IPS-NIHi7 (cell line): ENCODE data around the gene PPIA.
"Not testable (repeated sequence)": the region's sequence is repeated elsewhere in the genome, so short reads cannot be mapped to it uniquely, and the experiment has no call there.

ENCODE experiments used
- DNase-seq: peaks from one replicate; pipeline ENCODE4 v3.0.0; 2012; ENCODE audit warnings: mixed read lengths; ENCODE audit errors: extremely low spot score

PPIA gene

DNA sequence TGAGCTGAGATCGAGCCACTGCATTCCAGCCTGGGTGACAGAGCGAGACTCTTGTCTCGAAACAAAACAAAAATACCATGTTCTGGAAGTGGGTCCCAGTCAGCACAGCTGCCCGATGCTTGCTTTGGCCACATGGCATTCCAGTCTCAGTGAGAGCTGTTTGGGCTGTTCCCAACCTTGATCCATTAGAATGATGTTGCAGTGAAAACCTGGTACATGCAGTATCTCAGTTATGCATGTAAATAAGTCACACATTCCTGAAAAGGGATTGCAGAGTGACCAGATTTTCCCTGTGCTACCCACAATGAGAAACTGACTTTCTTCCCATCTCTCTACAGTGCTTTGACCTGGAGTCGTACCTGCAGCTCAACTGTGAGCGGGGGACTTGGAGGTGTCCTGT, 32.4 kb upstream of the PPIA start:
- no peak for DNase-seq

DNA sequence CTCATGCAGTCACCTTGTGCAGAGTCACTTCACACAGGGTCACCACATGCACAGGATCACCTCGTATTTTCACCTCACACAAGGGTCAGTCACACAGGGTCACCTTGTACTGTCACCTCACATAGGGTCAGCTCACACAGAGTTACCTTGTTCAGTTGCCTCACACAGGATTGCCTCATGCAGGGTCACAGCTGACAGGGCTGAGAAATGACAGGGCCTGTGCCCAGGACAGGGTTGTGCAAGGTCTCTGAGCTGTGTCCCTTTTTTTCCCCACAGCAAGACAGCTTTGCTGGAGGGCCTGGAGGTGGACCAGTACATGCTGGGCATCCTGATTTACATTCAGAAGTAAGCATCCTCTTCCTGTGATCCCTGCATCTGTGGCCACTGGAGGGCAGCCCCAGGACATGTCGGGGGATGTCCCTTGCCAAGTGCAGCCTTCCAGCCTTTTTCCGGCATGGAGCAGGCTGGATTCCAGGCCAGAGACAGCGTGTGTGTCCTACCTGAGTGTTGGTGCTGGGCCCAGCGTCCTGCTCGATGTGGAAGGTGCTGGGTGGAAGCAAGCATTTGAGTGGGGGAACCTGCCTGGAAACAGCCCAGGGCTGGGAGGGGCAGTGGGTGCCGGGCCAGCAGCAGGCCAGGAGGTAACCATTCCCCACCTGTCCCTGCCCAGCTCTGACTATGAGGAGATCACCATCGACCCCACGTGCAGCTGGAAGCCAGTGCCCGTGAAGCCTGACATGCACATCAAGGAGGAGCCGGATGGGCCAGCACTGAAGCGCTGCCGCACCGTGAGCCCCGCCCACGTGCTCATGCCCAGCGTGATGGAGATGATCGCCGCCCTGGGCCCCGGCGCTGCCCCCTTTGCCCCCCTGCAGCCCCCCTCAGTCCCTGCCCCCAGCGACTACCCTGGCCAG, 31.6 kb upstream of the PPIA start:
- DNase-seq: no peak

DNA sequence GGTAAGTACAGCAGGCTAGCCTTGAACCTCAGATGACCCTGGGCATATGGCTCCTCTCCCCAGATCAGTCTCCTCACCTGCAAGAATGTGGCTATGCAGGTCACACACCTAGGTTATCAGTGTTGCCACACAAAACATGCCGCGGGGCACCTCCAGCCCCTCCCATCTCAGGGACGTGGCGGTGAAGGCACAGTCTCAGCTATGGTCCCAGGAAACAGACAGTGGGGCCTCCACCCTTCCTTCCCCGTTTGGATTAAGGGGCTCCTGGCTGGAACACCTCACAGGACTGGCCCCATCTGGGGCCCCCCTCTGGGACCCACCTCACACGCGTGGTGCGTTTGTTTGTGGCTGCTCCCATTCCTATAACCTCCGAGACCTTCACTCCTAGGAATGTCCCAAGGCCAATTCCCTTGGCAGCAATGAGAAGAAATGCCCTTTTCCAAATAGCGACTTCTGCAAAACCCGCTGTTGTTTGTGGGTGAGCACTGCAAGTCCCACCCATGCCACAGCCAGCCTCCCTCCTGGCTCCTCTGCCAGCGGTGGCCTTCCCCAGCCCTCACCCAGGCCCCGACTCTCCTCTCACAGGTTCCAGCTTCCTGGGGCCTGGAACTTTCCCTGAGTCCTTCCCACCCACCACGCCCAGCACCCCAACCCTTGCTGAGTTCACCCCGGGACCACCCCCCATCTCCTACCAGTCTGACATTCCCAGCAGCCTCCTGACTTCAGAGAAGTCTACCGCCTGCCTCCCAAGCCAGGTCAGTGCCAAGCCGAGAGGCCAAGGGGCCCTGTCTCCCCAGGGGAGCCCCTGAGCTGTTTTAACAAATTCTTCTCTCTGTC, 30.7 kb upstream of the PPIA start:
- no peak for DNase-seq

DNA sequence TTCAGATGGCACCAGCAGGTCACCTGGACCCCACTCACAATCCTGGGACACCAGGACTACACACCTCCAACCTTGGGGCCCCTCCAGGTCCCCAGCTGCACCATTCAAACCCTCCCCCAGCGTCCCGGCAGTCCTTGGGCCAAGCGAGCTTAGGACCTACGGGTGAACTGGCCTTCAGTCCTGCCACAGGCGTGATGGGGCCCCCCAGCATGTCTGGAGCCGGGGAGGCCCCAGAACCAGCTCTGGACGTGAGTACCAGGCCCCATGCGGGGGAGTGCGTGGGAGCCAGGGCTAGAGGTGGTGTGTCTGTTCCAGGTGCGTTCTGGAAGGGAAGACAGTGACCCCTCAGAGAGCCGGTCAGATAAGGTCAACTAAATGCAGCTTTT, 30.1 kb upstream of the PPIA start:
- DNase-seq: no peak

DNA sequence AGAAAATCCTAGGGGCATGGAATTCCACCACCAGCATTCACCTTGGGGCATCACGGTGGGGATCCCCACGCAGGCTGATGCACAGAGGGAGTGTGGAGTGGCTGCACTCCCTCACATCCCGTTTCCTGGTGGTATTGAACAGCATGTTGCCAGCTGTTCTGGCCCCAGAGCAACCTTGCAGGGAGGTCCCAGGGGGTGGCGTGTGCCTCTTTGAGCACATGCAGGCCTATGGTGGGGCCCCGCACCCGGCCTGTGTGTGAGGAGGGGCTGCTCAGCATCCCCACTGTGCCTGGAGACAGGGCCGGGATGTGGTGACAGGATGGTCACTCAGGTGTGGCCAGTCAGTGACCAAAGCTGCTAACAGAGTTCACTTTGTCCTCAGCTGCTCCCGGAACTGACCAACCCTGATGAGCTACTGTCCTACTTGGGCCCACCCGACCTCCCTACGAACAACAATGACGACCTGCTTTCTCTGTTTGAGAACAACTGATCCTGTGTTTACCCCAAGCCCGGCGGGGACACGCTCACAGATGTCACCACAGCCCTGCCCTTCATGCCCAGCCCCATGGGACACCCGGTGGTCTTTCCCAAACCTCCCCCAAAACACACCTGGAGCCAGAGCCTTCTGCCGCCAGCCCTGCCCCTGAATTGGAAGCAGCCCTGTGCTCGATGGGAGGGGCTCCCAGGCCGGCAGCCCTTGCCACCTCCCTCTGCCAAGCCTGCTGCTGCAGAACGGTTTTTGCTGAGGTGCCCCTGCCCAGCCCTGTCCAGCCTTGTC, 29.2 kb upstream of the PPIA start:
- DNase-seq: no peak

DNA sequence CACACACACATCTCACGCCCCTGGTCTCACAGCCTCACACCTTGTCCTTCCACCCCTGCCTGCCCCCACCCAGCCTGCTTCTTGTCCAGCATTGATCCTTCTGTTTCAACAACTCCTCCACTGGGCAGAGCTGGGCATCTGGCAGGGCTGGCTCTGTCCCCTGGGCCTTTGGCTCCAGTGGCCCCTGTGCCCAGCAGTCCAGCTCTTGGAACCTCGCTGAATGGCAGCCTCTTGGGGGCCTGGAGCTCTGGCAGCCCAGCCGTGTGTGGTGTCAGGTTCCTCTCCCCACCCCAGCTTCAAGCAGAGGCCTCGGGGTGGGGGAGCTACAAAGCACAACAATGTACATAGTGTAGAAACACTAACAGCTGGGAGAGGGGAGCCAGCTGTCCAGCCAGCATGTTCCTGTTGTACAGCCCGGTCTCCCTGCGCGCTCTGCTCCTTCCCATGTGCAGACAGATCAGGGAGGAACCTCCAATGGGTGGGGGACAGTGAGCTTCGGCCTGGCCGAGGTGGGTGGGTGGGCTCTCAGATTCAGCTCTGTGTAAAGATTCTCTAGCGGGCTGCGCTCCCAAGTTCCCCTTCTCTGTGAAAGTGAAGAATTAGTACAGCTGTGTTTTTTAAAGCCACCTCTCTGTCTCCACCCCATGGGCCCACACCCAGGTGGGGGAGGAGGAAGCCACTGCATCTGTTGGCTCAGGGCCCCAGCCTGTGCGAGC, 28.4 kb upstream of the PPIA start:
- DNase-seq: no peak

DNA sequence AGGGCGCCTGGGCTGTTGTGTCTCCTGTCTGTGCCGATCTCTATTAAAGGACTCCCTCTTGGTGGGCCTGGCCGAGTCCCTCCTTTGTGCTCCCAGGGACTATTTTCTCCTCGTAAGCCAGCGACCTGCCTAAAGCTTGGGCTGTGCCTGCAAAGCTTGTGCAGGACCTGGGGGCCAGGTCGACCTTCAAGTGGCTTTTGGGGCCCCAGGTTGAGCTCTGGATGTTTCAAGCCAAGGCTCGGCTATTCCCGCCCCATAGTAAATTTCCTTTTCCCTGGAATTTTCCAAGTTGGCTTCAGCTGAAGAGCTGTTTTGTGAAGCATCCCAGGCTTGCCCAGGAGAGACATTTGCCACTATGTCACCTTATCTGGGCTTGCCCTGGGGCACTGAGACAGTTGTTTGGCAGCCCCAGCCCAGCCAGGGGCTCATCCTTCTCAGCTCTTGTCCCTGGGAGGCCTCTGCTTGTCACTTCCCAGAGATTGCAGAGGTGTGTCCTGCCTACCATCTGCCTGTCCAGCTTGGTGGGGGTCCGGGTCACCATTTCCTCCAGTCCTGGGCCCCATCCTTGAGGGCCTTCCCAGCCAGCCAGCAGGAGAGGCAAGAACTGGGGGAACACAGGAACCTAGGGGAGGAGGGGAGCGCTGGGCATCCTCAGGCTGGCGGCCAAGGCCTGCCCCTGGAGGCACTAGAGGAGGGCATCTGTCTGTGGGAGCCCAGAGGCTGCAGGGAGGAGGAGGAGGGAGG, 27.7 kb upstream of the PPIA start:
- no peak for DNase-seq

DNA sequence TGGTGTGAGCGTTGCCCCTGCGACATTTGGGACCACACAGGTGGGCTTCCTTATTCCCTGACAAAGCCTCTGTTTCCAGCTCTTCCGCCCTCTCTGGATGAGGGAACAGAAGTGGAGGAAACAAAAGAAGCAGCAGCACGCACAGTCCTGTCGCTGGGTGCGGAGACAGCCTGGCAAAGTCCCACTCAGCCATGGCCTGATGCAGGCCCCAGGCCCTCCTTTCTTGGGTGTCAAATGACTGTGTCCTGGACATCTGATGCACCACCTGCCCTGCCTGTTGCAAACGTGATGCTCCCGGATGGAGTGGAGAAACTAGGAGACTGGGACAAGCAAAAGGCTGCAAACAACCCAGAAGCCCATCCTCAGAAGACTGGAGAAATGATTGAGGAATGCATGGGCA, 27.1 kb upstream of the PPIA start:
- no peak for DNase-seq

DNA sequence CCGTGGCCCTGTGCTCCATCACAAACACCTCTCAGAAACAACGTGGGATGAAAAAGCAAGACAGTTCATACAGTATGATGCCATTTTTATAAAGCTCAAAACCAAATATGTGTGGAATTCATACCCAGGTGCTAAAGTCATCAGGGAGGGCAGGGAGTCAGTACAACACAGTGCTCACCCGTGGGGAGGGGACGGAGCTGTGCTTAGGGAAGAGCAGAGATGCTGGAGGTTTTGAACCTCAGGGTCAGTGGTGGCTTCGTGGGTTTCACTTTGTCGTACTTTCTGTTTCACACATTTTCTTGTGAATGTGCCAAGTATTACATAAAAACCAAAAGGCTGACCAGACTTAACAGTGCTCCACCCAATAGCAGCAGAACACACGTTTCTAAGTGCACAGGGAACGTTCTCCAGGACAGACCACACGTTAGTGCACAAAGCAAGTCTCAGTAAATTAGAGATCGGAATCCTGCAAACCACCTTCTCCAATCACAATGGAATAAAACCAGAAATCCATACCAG, 26.6 kb upstream of the PPIA start:
- no peak for DNase-seq

DNA sequence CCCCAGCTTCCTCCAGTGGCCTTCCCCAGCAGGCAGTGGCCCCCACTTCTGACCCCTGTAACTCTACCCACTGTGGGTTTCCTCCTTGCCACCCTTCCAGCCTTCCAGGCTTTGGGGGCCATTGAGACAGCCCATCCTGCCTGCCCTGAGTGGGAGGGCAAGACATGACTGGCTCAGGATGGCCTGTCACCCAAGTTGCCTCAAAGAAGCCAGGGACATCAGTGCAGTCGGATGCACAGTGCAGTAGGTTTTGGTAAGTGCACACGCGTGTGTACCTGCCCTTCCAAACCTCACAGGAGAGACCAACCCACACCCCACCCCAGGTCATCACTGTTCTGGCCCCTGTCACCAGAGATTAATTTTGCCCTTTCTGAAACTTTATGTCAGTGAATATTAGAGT, 25.1 kb upstream of the PPIA start:
- no peak for DNase-seq

DNA sequence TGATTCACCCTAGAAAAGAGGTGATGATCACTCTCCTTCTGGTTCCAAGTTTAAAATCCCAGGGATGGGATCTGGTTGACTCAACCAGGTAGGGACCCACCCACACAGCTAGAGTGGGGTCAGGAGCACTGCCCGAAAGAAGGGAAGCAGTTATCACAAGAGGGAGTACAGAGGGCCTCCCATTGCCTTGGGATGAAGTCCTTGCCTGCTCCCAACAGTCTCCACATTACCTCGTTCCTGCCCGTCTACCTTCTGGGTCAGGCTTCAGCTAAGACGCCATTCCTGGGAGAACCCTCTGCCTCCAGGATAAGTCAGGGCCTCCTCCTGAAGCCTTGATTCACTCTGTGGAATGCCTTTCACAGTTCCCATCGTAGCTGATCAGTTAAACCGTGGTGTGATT, 24.0 kb upstream of the PPIA start:
- DNase-seq: no peak

DNA sequence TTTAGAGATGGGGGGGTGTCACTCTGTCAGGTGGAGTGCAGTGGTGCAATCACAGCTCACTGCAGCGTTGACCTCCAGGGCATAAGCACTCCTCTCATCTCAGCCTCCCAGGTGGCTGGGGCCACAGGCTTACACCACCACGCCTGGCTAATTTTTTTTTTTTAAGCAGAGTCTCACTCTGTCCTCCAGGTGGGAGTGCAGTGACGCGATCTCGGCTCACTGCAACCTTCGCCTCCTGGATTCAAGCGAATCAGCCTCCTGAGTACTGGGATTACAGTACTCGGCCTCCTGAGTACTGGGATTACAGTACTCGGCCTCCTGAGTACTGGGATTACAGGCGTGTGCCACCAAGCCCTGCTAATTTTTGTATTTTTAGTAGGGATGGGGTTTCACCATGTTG, 23.6 kb upstream of the PPIA start:
- DNase-seq: no peak

DNA sequence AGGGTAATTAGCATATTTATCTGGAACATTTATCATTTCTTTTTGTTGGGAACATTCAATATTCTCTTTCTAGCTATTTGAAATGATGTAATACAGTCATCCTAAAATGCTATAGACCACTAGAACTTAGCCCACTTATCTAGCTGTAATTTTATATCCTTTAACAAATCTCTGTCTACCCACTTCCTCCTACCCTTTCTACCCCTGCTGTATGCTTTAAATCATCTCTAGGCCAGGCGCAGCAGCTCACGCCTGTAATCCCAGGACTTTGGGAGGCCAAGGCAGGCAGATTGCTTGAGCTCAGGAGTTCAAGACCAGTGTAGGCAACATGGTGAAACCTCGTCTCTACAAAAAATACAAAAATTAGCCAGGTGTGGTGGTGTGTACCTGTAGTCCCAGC, 22.0 kb upstream of the PPIA start:
- DNase-seq: not testable (repeated sequence)

DNA sequence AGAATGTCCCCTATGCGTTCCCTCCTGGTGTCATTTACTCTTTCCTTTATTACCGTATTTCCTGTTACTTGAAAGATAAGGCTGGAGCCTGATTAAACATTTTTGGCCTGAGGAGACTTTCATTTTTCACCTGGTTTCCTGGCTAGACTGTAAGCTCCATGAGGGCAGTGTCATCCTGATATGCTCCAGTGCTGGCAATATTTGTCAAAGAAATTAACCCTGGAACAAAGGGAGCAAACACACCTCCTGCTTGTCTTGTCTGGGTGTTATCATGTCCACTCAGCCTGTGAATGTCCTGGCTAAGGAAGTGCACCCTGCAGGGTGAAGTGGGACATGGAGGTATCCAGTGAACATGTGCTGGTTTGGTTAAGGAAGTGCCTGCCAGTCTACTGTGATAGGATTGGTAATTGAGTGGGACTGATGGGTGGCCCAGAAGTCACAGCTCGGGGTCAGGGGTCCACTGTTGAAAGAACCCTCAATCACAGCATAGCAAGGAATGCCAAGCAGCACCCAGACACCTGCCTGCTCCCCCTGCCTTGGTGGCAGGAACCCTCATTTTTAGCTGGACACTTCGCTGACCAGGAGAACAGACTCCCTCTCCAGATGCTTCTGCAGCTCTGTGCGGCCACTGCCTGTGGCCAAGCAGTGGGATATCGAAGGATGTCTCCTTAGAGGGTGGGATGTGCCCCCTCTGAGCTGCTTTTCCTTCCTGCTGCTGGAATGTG, 20.9 kb upstream of the PPIA start:
- no peak for DNase-seq

DNA sequence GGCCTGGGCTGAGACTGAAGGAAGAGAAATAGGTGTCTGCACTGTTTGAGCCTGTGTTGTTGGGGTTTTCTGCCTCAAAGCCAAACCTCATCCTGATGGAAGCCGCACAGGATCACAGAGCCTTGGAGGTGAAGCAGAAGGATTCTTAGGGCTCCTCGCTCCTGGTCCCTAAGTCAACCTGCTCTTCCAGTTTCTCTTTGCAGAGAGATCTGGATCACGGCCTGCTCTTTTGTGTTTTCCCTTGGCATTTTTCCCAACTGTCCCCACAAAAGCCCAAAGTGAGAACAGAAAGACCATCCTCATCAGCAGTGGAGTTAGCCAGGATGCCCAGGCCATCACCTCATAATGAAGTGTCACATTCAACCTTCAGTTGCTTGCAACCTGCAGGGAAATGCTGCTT, 20.3 kb upstream of the PPIA start:
- DNase-seq: no peak

DNA sequence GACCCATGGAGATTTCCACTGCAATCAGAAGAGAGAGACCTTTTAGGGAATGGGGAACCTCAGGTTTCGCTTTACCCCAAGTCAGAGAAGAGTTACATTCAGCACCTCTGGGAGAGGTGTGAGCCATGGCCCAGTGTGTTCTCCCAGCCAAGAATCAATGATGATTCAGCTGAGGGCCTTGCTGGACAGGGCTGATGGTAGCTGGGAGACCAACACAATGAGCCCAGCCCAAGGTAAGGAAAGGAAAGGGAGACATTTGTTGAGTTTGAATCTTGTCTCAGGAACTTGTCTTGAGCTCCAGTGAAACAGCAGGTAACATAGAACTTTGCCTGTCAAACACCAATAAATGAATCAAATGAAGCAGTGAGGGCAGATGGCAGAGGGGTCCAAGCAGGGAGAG, 14.0 kb upstream of the PPIA start:
- DNase-seq: no peak

DNA sequence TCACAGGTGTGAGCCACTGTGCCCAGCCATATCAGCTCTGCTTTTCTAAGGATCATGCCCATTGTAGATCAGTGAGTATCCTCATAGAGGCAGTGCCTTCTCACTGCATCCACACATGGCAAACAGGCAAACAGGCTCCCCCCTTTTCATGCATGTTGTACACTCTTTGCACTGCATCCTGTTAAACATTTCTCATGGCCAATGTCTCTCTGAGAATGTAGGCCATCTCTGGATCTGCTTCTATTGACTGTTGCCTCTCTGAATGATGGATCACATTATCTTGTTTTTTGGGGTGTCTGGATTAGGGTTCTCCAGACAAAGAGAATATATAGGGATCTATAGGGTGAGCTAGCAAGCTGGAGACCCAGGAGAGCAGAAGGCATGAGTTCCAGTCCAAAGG, 13.1 kb upstream of the PPIA start:
- DNase-seq: no peak

DNA sequence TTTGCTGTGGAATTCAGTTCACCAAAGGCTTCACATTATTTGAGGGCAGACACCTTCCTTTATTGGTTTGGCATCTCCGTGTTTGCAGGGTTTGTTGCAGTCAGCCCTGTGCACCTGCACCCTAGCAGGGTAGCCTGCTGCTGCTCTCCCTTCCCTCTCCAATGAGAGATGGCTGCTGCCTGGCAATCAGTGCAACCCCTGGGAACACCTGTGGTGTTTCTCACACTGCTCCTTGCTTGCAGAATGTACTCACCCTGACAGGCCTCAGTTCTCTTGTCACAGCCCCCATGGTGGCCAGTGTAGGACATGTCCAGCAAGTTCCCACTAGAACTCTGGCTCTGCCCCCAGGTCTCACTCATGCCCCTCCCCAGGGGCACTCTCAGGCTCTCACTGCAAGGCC, 12.1 kb upstream of the PPIA start:
- no peak for DNase-seq

DNA sequence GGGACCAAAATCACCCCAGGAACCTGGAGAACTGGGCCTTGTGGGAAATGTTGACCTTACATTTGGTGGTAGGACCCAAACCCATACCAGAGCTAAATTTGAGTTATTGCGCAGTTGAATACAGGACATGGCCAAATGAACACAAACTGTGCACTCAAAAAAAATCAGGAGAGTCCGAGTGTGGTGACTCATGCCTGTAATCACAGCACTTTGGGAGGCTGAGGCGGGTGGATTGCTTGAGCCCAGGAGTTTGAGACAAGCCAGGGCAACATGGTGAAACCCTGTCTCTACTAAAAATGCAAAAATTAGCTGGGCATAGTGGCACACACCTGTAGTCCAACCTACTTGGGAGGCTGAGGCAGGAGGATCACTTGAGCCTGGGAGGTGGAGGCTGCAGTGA, 11.3 kb upstream of the PPIA start:
- DNase-seq: not testable (repeated sequence)

DNA sequence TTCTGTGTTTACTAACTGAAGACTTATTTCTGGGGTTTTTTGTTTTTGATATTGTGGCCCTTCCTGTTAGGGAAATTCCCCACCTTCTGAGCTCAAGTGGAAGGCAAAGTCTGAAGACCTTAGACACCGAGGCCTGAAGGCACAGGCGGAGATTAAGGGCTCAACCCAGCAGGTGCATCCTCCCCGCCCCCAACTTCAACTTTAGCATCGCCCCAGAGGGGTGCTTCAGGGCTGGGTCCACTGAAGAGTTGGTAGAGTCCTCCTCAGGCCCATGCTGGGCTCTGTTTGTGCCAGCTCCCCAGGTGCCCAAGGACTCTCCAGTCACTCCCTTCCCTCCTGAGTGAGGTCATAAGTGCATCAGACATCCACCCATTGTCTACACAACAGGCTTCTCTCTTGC, 9.4 kb upstream of the PPIA start:
- DNase-seq: no peak
